Loucy (cell line): ENCODE results near the gene GPX3.

Source experiments
- H2AFZ ChIP-seq: fragments of 200-600 bp; sonication (generic); 2 replicates; pipeline ENCODE4 v1.6.0; 2016; ENCODE audit warnings: antibody characterized with exemption, mild to moderate bottlenecking, low read length, moderate library complexity
- H3F3A ChIP-seq: fragments of 200-600 bp; 2 replicates; pipeline ENCODE4 v1.6.0; 2016; ENCODE audit warnings: antibody characterized with exemption, low read depth, mild to moderate bottlenecking
- H3K27me3 ChIP-seq: fragments of 200-600 bp; sonication (generic); 2 replicates; pipeline ENCODE4 v1.6.1; 2014; ENCODE audit warnings: low read length, mild to moderate bottlenecking; ENCODE audit not compliant: insufficient read depth, poor library complexity, severe bottlenecking
- H3K36me3 ChIP-seq: fragments of 200-600 bp; sonication (generic); 2 replicates; pipeline ENCODE4 v1.6.1; 2016; ENCODE audit warnings: low read length; ENCODE audit not compliant: insufficient read depth
- H3K4me1 ChIP-seq: fragments of 200-600 bp; sonication (generic); 2 replicates; pipeline ENCODE4 v1.5.1; 2014; ENCODE audit warnings: low read length, mild to moderate bottlenecking; ENCODE audit not compliant: insufficient read depth, poor library complexity, severe bottlenecking
- H3K4me2 ChIP-seq: fragments of 200-600 bp; sonication (generic); 2 replicates; pipeline ENCODE4 v1.6.0; 2014; ENCODE audit warnings: antibody characterized with exemption, low read length, low read depth, mild to moderate bottlenecking; ENCODE audit not compliant: poor library complexity, severe bottlenecking
- H3K4me3 ChIP-seq: fragments of 200-600 bp; sonication (generic); 2 replicates; pipeline ENCODE4 v1.5.1; 2014; ENCODE audit warnings: low read length, mild to moderate bottlenecking, mixed read lengths; ENCODE audit not compliant: poor library complexity, severe bottlenecking
- H3K79me2 ChIP-seq: fragments of 200-600 bp; sonication (generic); 2 replicates; pipeline ENCODE4 v1.6.1; 2014; ENCODE audit warnings: low read length; ENCODE audit not compliant: insufficient read depth
- H3K9ac ChIP-seq: fragments of 200-600 bp; sonication (generic); 2 replicates; pipeline ENCODE4 v1.6.0; 2014; ENCODE audit warnings: mild to moderate bottlenecking, low read depth, low read length, moderate library complexity; ENCODE audit not compliant: poor library complexity, severe bottlenecking
- H3K9me2 ChIP-seq: fragments of 200-600 bp; sonication (generic); replicated peaks from 2 replicates; pipeline ENCODE4 v1.6.1; 2016; ENCODE audit warnings: low read depth, low read length, mixed read lengths
- H3K9me3 ChIP-seq: fragments of 200-600 bp; sonication (generic); 2 replicates; pipeline ENCODE4 v1.6.1; 2014; ENCODE audit warnings: mild to moderate bottlenecking, antibody characterized with exemption, low read length, low read depth; ENCODE audit not compliant: insufficient read depth
- H4K20me1 ChIP-seq: fragments of 200-600 bp; sonication (generic); 2 replicates; pipeline ENCODE4 v1.6.0; 2014; ENCODE audit warnings: antibody characterized with exemption, low read length, mild to moderate bottlenecking; ENCODE audit not compliant: insufficient read depth, poor library complexity, severe bottlenecking
- CTCF ChIP-seq: fragments of 200-600 bp; sonication (generic); conservative IDR thresholded peaks from 2 replicates; pipeline ENCODE4 v1.5.1; 2014; ENCODE audit warnings: mild to moderate bottlenecking, antibody characterized with exemption, low read length
- EZH2phosphoT487 ChIP-seq: fragments of 200-600 bp; IDR thresholded peaks from 2 replicates; pipeline ENCODE4 v1.6.1; 2018; ENCODE audit warnings: antibody characterized with exemption, mild to moderate bottlenecking, moderate library complexity, borderline replicate concordance

The GPX3 gene

GRCh38 chr5:151034422-151035379 lies 14.3 kb downstream of the GPX3 start:
- H4K20me1 ChIP-seq, result no peaks in the 10 kb centered on the region
- no peak overlapping the region for H2AFZ ChIP-seq
- no peaks in the 10 kb centered on the region for H3K9me3 ChIP-seq
- peaks cover 96% of the 10 kb centered on the region; the same call in 1 of the 2 replicates for H3K36me3 ChIP-seq
- H3K27me3 ChIP-seq, result no peaks in the 10 kb centered on the region
- TF ChIP-seq CTCF (no peak), EZH2phosphoT487 (no peak)
- no peak overlapping the region for H3K4me2 ChIP-seq
- H3K4me1 ChIP-seq, result no peaks in the 10 kb centered on the region
- H3K4me3 ChIP-seq, result no peak overlapping the region
- no peak overlapping the region for H3K9ac ChIP-seq
- no peaks in the 10 kb centered on the region for H3K79me2 ChIP-seq
- H3K9me2 ChIP-seq, result no peaks in the 10 kb centered on the region
- H3F3A ChIP-seq, result no peaks in the 10 kb centered on the region

- Histone ChIP-seq H3K9me2 (no peaks in the 10 kb centered on the region), H3K4me3 (no peak overlapping the region), H3K4me1 (no peaks in the 10 kb centered on the region), H3F3A (no peaks in the 10 kb centered on the region), H3K79me2 (no peaks in the 10 kb centered on the region), H3K36me3 (peaks cover 96% of the 10 kb centered on the region; the same call in 1 of the 2 replicates), H4K20me1 (no peaks in the 10 kb centered on the region), H3K4me2 (no peak overlapping the region), H2AFZ (no peak overlapping the region), H3K27me3 (no peaks in the 10 kb centered on the region), H3K9ac (no peak overlapping the region), H3K9me3 (no peaks in the 10 kb centered on the region)
- no peak for TF ChIP-seq EZH2phosphoT487
- TF ChIP-seq CTCF, result no peak
These were observed 16.2 kb downstream of the GPX3 start for GRCh38 chr5:151036556-151036955.

GRCh38 chr5:151037561-151038411 lies 17.4 kb downstream of the GPX3 start:
- Histone ChIP-seq H3K4me1 (no peaks in the 10 kb centered on the region), H3F3A (no peaks in the 10 kb centered on the region), H4K20me1 (no peaks in the 10 kb centered on the region), H3K4me2 (no peak overlapping the region), H2AFZ (no peak overlapping the region), H3K36me3 (peaks cover 97% of the 10 kb centered on the region; the same call in 1 of the 2 replicates), H3K4me3 (no peak overlapping the region), H3K9me2 (no peaks in the 10 kb centered on the region), H3K27me3 (no peaks in the 10 kb centered on the region), H3K9me3 (no peaks in the 10 kb centered on the region), H3K79me2 (no peaks in the 10 kb centered on the region), H3K9ac (no peak overlapping the region)
- TF ChIP-seq EZH2phosphoT487 (no peak), CTCF (no peak)
